Measurements from ENCODE around the gene NKX1-1. TPM values are rescaled to one million over a fixed set of nuclear protein-coding genes. Genes with fewer than 3 reads are reported as not detected.

The NKX1-1 gene
- total RNA-seq, 1 experiment from 2014 or later, result not detected

DNA sequence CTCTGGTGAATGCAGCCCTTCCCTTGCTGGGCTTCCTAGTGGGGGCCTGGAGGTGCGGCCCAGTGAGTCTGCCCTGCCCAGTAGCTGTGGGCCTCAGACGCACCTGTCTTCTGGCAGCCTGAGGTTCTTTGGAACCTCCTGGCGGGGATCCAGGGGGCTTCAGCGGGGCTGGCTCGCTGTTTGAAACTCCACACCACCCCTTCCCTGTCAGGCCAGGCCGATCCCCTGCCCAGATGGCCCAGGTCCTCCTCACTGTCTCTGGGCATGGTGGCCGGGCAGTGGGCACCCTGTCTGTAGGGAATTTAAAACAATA lies 10.7 kb upstream of the NKX1-1 start:
- no peak for DNase-seq (ENCODE audit: low read depth)

DNA sequence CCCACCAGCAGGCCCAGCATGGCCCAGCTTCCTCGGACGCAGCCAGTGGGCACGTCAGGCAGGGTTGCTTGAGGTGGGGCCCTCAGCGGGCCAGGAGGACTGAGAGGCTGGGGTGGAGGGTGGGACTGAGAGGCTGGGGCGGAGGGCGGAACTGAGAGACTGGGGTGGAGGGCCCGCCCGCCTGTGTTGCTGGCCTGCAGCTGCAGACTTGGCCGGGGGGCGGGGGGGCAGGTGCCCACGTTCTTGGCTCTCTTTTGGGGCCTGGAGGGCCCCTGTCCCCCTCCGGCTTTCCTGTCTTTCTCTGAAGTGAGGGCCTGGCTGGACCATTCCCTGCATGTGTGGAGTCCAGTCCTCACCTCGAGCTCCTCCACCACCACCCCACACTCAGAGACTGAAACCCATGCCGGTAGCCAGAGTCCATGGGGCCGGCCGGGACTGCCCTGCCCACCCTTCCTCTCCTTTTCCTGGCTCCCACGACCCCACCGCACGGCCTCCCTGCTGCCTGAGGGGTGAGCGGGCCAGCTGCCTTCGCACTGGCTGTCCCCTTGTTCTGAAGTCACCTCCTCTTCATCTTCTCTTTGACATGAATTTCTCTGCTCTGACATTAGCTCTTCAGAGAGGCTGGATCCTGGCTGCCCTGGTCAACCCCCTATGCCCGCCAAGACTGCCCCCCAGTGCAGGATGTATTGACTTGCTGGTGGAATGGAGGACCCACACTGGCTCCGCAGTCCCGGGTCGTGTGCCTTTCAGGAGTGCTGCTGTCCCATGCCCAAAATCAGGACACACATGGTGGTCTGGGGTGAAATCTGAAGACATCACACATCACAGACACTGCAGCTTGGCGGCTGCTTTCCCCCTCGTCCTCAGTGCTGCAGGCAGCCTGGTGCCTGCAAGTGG lies 10.1 kb upstream of the NKX1-1 start:
- peak; percentile 3 for DNase-seq (ENCODE audit: low read depth)

DNA sequence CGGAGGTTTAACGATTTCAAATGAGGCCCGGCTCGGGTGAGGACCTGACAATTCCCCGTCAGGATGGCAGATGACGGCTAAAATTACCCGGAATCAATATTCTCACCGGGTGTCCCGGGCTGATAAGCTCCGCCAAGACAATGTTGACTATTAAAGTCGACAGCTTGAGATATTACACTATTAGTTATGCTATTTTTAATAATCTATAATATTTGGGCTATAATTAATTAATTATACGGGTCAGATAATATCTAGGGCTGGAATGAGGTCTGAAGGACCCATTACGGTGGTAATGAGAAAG lies 9.4 kb upstream of the NKX1-1 start:
- DNase-seq (ENCODE audit: low read depth), result no peak

DNA sequence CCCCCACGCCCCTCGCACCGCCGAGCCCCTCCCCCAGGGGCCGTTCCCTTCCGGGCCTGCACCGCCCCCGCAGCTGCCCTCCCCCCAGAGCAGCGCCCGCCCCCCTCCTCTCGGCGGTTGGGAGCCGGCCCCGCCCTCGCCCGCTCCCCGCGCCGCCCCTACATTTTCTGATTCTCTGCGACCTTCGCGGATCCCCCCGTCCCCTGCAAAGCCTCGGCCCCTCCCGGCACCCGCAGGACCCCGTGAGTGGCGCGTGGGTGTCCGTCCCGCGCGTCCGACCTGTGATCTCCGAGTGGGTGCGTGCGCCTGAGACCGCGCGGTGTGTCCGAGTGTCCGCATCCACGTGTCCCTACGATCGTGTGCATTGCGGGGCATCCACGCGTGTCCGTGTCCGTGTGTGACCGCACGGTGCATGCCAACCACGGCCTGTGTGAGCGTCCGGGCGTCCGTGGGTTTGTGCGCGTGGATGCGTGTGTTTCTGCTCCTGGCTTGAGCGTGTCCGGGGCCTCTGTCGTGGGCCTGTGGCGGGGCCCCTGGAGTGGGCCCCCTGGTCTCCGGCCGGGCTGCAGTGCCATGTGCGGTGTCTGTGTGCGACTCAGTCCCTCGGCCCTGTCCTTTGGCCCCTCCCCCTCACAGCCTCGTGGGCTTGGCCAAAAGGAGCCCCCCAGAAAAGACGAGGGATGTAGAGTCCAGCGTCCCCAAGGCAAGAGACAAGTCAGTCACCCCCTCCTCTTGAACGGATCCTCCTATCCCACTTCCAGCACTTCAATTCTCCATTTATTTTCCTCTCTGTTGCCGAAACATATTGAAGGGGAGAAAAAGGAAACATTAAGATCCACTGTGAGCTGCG lies 8.8 kb upstream of the NKX1-1 start:
- peak; percentile 2 for DNase-seq (ENCODE audit: low read depth)

DNA sequence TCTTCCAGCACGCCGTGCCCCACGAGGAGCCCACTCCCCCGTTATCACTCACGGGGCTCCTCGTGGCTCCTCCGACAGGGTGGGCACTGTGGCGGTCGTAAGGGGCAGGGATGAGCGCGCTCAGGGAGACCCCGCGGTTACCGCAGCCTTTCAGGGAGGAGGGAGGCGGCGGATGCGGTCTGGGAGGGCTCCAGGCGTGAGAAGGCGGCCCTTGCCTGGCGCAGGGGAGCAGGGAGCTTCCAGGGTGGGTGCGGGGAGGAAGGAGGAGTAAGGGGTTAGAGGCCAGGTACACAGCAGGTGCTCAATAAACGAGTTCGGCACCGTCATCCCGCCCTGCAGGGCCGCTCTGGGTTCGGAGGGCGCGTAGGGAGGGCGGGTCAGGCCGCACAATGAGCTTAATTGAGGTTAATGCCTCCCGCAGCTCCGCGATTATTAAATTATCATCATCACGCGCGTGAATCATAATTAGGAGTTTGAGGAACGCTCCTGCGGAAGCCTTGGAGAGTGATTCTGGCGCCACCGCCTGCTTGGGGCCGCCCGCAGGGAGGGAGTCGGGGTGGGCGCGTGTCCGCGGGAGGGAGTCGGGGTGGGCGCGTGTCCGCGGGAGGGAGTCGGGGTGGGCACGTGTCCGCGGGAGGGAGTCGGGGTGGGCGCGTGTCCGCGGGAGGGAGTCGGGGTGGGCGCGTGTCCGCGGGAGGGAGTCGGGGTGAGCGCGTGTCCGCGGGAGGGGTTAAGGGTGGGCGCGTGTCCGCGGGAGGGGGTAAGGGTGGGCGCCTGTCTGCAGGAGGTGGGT lies 7.6 kb upstream of the NKX1-1 start:
- DNase-seq (ENCODE audit: low read depth), result no peak

DNA sequence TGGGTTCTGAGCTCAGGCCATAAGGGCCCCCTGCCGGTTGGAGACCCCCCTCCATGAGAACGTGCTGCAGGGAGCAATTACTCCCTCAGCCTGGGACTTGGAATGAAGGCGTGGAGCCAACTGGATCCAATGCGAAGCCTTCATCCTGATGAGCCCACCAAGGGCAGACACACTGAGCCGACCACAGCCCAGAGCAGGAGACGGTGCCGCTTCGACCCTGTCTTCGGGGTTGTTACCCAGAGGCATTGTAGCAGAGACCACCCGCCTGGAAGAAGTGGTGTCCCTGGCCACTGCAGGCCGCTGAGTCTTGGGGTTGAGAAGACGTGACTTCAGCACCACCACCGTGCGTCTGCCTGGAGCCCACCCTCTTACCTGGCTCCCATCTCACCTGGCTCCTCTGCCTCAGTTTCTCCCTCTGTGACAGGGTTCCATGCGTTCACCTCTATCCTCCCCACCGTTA lies 7.0 kb upstream of the NKX1-1 start:
- DNase-seq (ENCODE audit: low read depth), result peak; percentile 1

DNA sequence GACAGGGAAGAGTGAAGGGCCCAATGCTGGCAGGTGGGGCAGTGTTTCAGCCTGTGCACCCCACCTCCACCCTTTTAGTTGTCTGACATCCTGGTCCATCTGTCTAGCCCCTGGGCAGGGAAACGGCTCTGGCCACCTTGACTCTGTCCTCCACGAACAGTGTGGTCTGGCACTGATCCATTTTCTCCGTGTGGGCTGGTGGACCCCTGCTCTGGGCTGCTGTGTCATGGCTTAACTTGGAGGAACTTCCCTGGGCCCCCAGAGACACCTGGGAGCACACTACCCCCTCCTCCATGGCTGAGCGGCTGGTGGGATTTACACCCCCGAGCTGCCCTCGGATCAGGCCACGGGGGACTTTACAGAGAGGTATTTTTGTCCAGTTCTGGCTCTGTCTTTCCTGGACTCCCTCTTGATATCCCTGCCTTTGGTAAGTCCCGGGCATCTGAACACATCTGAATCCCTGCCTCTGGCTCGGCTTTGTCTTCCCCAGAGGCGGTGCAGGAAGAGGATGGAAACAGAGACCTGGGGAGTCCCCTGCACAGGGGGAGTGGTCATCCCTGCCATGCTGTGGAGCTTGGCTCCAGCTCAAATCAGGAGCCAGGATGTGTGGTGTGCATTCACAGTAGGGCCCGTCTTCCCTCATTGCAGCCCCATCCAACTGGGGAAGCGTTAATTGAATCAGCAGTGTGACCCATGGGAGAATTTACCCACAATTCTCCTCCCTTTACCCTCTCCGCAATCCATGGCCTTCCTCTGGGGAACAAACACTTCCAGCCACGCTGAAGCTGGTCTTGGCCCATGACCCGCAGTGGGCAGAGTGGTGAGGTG lies 6.3 kb upstream of the NKX1-1 start:
- DNase-seq (ENCODE audit: low read depth), result peak; percentile 19

DNA sequence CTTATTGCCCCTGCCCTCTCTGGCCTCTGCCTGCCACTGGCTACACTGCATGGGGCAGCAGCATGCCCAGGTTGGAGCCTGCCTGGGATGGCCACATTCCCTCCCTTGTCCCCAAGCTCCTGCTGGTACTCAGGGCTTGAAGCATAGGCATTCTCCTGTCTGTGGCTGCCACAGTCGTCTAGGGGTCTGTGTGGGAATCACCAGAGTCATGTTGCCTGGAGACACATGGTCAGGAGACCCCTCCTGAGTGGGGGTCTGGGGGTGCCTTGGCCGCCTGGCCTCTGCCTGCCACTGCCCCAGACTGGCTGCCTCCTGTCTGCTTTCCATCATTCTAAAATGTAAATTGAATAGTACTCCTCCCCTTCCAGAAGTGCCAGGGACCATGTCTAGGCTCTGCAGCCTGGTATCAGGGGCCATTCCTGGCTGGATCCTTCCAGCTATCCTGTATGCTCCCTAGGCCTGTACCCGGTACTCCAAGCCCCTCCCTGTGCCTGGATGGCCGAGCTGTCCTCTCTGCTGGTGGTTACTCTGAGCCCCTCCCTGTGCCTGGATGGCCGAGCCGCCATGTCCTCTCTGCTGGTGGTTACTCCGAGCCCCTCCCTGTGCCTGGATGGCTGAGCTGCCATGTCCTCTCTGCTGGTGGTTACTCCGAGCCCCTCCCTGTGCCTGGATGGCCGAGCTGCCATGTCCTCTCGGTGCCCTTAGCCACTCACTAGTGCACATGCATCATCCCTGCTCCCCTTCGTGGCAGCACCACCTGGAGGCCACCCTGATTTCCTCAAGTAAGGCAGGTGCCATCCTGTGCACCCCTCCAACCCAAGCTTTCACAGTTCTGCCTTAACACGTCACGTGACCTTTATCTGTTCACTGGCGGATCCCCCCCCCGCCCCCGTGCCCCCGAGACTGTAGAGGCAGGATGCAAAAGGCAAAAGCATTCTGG lies 5.5 kb upstream of the NKX1-1 start:
- DNase-seq (ENCODE audit: low read depth), result peak; percentile 7

DNA sequence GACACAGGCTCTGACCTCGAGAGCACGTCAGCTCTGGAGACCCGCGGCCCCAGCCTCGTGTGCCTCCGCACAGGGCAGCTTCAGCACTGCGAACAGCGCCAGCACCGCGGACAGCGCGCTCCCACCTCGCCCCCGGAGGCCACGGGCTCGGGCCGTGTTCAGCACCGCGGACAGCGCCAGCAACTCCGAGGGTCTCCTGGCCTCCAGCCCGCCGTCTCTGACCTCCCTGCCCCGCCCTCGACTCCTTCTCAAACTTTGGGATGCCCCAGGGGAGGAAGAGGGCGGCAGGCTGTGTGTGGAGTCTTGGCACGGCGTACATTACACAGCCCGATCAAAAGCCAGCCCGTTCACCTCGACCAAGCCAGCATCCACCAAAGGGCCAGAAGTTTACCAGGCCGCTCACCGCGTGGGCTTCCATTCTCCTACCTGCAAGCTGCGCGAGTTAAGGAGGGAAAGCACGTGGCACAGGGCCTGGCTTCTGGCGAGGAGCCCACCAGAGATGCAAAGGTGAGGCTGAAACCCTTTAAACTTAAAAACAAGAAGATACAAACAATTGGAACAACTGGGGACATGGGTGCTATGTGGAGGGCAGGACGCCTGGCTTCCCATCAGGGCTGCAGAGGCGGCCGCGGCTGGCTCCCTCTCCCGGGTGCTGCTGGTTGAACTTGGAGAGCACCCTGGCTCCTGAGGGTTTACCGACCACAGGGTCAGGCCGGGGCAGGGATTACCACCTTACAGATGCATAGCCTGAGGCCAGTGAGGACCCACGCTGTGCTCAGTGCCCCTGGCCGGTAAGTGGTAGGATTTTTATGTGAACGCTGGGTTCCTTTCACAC lies 4.5 kb upstream of the NKX1-1 start:
- DNase-seq (ENCODE audit: low read depth), result peak; percentile 76

DNA sequence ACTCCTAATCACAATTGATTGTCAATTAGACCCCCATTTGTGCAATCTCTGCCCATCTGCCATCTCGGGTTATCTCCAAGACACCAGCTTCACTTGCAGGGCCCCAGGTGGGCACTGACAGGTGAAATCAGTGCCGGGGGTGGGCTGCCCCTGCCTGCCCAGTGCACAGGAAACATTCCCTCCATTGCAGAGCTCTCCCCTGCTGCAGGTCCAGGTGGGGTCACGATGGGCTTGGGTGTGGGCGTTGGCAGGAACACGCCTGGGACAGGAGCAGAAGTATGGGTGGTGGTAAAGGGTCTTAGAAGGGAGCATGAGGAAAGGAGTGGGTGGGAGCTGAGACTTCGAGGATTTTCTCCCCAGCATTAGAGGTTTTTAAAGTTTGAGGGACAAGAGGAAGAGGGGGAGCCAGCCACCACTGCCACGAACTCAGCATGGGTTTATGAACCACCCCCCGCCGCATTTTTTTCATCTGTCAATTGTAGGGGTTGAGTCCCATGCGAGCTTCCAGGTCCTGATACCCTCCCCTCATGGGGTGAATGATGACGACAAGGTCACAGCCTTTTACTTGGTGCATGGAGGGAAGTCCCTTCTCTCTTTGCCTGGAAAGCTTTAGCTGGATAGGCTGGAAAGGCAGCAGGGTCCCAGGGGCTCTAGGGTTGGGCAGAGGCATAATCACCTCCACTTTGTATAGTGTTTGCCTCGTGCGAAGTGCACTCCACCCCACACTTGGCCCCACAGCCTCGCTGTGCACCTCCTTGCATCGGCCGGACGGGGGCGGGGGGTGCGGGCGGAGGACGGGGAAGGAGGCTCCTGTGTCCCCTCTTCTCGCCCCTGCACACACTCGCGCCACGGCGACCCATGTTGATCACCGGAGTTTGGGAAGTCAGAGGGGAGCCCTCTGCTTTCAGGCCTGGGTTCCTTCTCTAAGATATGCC lies 3.5 kb upstream of the NKX1-1 start:
- DNase-seq (ENCODE audit: low read depth), result peak; percentile 2

DNA sequence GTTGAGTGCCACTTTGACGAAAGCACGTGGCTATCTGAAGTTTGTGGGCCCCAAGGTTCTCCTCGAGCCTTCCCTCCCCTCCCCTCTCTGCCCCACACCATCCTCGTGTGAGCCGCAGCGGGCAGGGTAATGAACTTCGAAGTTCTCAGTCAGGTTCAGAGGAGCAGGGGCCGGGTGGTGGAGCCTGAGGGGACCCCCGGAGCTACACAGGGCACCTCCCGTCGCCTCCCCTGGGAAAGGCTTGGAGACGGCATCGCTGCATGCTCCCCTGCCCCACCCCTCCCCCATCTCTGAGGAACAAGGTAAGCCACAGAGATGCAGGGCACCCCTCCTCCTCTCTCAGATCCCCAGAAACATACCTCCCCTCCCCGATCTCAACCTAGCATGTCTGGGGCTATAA lies 2.8 kb upstream of the NKX1-1 start:
- DNase-seq (ENCODE audit: low read depth), result no peak

DNA sequence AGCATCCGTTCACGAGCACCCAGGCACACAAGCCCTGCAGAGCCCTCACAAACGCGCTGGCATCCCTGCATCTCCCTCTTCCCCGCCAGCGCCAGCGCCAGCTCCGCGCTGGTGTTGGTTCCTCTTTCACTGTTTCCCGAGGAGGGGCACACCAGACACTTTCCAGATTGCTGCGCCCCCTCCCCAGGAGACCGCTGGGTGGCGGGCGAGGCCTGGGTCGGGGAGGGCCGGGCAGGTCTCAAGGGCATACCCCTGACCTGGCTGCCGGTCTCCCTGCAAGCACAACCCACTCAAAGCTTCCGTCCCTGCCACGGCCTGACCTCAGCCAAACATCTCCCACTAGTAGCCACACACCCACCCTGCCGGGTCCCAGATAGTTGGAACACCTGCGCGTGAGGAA lies 2.2 kb upstream of the NKX1-1 start:
- peak; percentile 14 for DNase-seq (ENCODE audit: low read depth)

DNA sequence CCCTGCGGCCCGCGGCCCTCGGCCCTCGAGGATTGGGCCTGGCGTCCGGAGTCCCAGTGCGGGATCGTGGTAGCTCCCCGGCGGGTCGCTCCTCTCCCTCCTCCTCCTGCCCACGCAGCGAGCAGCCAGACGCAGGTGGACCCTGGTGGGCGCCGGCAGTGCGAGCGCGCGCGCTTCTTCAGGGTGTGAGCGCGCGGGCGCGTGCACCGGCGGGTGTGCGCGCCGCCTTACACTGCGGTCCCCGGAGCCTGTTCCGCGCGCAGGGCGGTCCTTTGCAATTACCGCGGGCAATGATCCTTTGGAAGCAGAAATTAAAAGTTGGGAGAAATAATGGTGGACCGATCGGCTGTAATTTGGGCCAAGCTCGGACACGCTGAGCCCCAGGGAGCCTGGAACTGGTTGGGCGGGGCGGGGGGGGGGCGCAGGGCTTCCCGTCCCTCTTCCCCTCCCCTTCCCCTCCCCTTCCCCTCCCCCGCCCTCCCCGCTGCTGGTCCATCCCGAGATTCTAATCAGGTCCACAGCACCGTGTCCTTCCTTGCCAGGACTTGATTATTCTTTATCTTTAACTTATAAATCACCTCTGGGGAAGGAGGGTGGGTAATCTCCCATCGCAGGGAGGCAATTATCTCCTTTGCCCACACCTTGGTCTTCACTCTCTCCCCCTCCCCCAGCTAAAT lies 1.6 kb upstream of the NKX1-1 start:
- DNase-seq (ENCODE audit: low read depth), result peak; percentile 1

DNA sequence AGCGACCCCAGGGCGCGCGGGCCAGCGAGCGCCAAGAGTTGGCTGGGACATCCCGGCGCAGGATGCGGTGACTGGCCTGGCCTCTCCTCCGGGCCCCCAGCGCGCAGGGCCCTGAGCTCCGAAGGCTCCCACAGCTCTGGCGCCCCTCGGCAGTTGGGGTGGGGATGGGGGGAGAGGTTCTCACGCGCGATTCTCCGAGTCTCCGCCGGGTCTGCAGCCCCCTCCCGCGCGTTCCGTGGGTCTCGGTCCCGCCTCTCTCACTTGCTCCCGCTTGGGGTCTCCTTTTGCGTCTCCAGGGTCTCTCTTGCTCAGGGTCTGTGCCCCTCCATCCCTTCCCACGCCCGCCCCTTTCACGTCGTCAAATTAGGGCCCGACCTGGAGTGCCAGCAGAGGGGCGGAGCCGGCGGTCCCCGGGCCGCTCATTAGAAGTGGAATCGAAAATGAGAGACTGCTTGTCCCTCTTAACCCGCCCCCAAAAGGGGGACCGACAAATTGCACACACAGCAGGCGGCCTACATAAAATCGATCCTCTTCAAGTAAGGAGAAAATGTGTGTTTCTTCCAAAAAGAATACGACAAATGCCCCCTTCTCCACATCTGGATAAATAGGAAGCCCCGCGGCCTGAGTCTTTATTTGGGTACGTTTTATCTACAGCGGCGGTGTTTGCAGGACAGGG lies 877 bp upstream of the NKX1-1 start:
- peak; percentile 2 for DNase-seq (ENCODE audit: low read depth)

DNA sequence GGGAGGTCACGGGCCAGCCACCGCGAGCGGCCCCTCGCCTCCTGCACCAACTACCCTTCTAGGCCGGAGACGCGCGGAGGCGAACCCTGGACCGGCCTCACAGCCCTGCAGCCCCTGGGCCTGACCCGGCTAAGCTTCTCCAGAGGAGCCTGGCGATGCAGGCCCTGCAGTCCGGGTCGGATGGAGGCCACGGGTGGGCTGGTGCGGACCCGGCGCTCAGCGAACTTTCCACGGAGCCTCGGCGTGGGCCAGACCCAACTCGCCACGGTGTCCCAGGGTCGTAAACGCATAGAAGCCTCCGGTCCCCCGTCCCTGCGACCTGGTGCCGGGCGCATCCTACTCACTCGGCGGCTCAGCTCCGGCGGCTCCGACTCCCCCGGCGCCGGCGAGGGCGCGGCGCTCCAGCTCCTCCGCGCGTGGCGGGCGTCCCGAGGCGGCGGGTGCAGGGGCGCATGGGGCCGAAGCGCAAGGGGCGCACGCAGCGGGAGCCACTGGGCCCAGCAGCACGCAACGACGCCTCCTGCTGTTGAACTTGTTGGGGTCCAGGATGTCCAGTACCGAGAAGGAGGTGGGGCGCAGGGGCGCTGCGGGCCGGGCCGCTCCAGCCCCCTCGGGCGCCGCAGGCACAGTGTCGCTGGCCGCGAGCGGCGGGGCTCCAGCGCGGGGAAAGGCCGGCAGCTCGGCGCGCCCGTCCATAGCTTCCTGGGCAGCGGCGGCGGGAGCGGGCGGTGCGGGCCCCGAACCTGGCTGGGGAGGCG lies 427 bp downstream of the NKX1-1 start:
- DNase-seq (ENCODE audit: low read depth), result peak; percentile 17

DNA sequence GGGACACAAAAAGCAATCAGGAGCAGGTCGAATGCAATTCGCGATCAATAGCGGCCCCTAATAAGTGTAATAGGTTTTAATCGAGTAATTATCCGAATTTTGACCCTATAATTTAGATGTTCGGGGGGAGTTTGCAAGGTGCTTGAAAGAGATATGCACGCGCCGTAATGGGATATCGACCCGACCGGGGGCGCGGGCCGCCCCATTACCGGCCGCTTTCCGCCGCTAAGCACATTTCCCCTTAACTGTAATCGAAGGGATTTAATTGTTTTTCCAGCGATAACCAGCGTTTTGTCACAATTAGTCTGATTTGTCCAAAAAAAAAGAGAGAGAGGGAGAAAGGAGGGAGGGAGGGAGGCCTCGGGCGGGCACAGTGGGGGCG lies 997 bp downstream of the NKX1-1 start:
- no peak for DNase-seq (ENCODE audit: low read depth)

Data from Daoy (cell line).